Right atrium auricular region (tissue), 2 donors: ENCODE measurements around the gene GBE1. TPM values are rescaled to one million over a fixed set of nuclear protein-coding genes. Genes with fewer than 3 reads are reported as not detected.

Source experiments
- DNase-seq: peaks from one replicate; pipeline ENCODE4 v3.0.0-alpha.2; 2019; ENCODE audit warnings: low spot score
- H3K27ac ChIP-seq, 2 donors: fragments of 200-600 bp; sonication (generic); 1 replicate in 1 of 2; 2 replicates in 1 of 2; pipeline ENCODE4 v1.5.1; 2016 to 2019
- H3K27me3 ChIP-seq, 2 donors: fragments of 200-600 bp; sonication (generic); one replicate each; pipeline versions ENCODE4 v1.5.1 to v1.6.0; 2017 to 2019
- H3K36me3 ChIP-seq: fragments of 200-600 bp; sonication (generic); one replicate; pipeline ENCODE4 v1.5.1; 2016
- H3K4me1 ChIP-seq, 2 donors: fragments of 200-600 bp; sonication (generic); one replicate each; pipeline versions ENCODE4 v1.5.1 to v1.6.0; 2017 to 2019
- H3K4me3 ChIP-seq, 2 donors: fragments of 200-600 bp; sonication (generic); 1 replicate in 1 of 2; 2 replicates in 1 of 2; pipeline ENCODE4 v1.5.1; 2017 to 2019; ENCODE audit warnings: mild to moderate bottlenecking in 1 of 2, moderate library complexity in 1 of 2
- H3K9me3 ChIP-seq, 2 donors: fragments of 200-600 bp; sonication (generic); one replicate each; pipeline ENCODE4 v1.5.1; 2019
- CTCF ChIP-seq, 2 donors: fragments of 200-600 bp; sonication (generic); IDR thresholded peaks; one replicate each; pipeline ENCODE4 v1.5.1; 2019; ENCODE audit warnings: antibody characterized with exemption in 2 of 2
- total RNA-seq, 2 donors: library from RNA; depleted of rRNA; stranded (reverse); fragments of >200 nt; gene quantifications; one replicate each; pipeline ENCODE4 v1.1.0, GENCODE V29; 2016

The GBE1 gene
- total RNA-seq, 2 donors from 2014 or later: 52.5 to 72.6 TPM

DNA sequence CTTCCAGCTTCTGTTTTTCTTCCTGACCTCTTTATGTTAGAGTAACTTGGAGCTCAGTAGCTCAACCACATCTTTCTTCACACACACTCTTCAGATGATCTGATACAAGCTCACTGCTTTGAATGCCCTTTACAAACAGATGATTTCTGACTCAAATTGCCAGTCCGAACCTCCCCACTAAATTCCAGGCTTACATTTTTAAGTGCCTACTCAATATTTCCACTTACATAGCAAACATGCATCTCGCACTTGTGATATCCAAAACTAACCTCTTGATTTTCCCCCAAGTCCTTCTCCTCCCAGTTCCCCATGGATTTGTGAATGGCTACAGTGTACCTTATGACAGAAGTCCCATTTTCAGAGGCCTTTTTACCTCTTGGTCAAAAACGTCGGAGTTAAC, 139.1 kb downstream of the GBE1 start:
- H3K27ac ChIP-seq: no peak overlapping the region
- TF ChIP-seq CTCF (IDR thresholded peaks at IDR 0.05): no peak
- H3K4me3 ChIP-seq: no peak overlapping the region
- no peaks in the 10 kb centered on the region for H3K4me1 ChIP-seq
- no peak for DNase-seq
- H3K27me3 ChIP-seq: no peaks in the 10 kb centered on the region
- no peaks in the 10 kb centered on the region for H3K9me3 ChIP-seq
- H3K36me3 ChIP-seq: peaks cover 6% of the 10 kb centered on the region

GRCh38 chr3:81621277-81621676, 140.2 kb downstream of the GBE1 start:
- Histone ChIP-seq H3K9me3 (no peaks in the 10 kb centered on the region), H3K27me3 (no peaks in the 10 kb centered on the region), H3K4me3 (no peak overlapping the region), H3K4me1 (no peaks in the 10 kb centered on the region), H3K27ac (no peak overlapping the region), H3K36me3 (peaks cover 6% of the 10 kb centered on the region)
- TF ChIP-seq CTCF (IDR thresholded peaks at IDR 0.05): no peak
- DNase-seq: no peak

- no peaks in the 10 kb centered on the region for H3K27me3 ChIP-seq
- no peak for DNase-seq
- peaks cover 6% of the 10 kb centered on the region for H3K36me3 ChIP-seq
- TF ChIP-seq CTCF (IDR thresholded peaks at IDR 0.05): no peak
- no peak overlapping the region for H3K27ac ChIP-seq
- H3K4me1 ChIP-seq: no peaks in the 10 kb centered on the region
- H3K9me3 ChIP-seq: no peaks in the 10 kb centered on the region
- H3K4me3 ChIP-seq: no peak overlapping the region
Observed at GRCh38 chr3:81620849-81621248, 140.6 kb downstream of the GBE1 start.

- no peak overlapping the region for H3K27ac ChIP-seq
- no peak for DNase-seq
- no peaks in the 10 kb centered on the region for H3K4me1 ChIP-seq
- TF ChIP-seq CTCF (IDR thresholded peaks at IDR 0.05): no peak
- H3K4me3 ChIP-seq: no peak overlapping the region
- no peaks in the 10 kb centered on the region for H3K27me3 ChIP-seq
- no peaks in the 10 kb centered on the region for H3K9me3 ChIP-seq
- H3K36me3 ChIP-seq: peaks cover 10% of the 10 kb centered on the region
Observed at GRCh38 chr3:81612768-81613167, 148.7 kb downstream of the GBE1 start.

GRCh38 chr3:81602781-81603180, 158.7 kb downstream of the GBE1 start:
- no peak for TF ChIP-seq CTCF (IDR thresholded peaks at IDR 0.05)
- Histone ChIP-seq H3K9me3 (no peaks in the 10 kb centered on the region), H3K27ac (no peak overlapping the region), H3K27me3 (no peaks in the 10 kb centered on the region), H3K36me3 (no peaks in the 10 kb centered on the region), H3K4me1 (no peaks in the 10 kb centered on the region), H3K4me3 (no peak overlapping the region)
- DNase-seq: no peak

DNA sequence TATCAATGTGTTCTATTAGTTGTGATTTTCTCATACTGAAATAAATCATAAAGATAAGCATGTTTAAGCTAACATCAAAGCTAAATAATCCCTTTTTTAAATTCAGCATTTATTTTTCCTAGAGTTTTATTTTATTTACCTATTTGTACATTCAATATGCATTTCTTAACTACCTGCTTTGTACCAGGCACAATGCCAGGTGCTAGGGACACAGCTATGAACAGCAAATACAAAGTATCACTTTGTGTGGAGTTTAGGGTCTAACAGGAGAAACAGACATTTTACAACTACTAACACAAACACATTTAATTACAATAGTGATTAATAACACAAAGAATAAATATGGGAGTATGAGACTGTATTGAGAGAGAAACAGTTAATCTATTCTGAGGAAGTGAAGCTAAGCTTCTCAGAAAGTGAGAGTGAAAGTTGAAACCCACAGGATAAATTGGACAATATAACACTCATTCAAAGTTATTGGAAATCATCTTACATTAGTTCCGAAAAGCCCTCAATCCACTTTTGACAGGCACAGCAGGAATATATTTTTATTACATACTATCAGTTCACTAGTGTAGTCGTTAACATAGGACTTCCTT, 159.6 kb downstream of the GBE1 start:
- no peak for DNase-seq
- Histone ChIP-seq H3K4me1 (no peaks in the 10 kb centered on the region), H3K4me3 (no peak overlapping the region), H3K9me3 (no peaks in the 10 kb centered on the region), H3K27me3 (no peaks in the 10 kb centered on the region), H3K36me3 (no peaks in the 10 kb centered on the region), H3K27ac (no peak overlapping the region)
- TF ChIP-seq CTCF (IDR thresholded peaks at IDR 0.05): no peak
